Mesothelial cell of epicardium (in vitro differentiated cells): Measurements from ENCODE around the gene CTDSPL. TPM values are rescaled to one million over a fixed set of nuclear protein-coding genes. Genes with fewer than 3 reads are reported as not detected.
A peak's percentile ranks its signal among the peaks of the same experiment; 100 is the strongest.

Experiments used
- DNase-seq, 2 experiments: peaks; one replicate each; pipeline ENCODE4 v3.0.0; 2021; ENCODE audit warnings: low spot score in 2 of 2; ENCODE audit not compliant: unreplicated experiment in 2 of 2
- H3K27ac Mint-ChIP-seq: 2 replicates; pipeline ENCODE4 v1.8.0; 2021; ENCODE audit warnings: mixed read lengths
- H3K27me3 Mint-ChIP-seq: 2 replicates; pipeline ENCODE4 v1.8.0; 2021; ENCODE audit warnings: low read depth, mixed read lengths
- H3K36me3 Mint-ChIP-seq: 2 replicates; pipeline ENCODE4 v1.8.0; 2021; ENCODE audit warnings: mixed read lengths
- H3K4me1 Mint-ChIP-seq: 2 replicates; pipeline ENCODE4 v1.8.0; 2021; ENCODE audit warnings: mixed read lengths
- H3K4me3 Mint-ChIP-seq: 2 replicates; pipeline ENCODE4 v1.8.0; 2021; ENCODE audit warnings: mild to moderate bottlenecking, moderate library complexity, mixed read lengths
- H3K9me3 Mint-ChIP-seq: 2 replicates; pipeline ENCODE4 v1.8.0; 2021; ENCODE audit warnings: mixed read lengths
- CTCF ChIP-seq: fragments of 200-600 bp; sonication (generic); IDR thresholded peaks from one replicate; pipeline ENCODE4 v1.5.0; 2021; ENCODE audit warnings: antibody characterized with exemption; ENCODE audit not compliant: unreplicated experiment
- total RNA-seq: library from RNA; stranded (reverse); gene quantifications from 3 replicates; pipeline ENCODE4 v1.2.1, GENCODE V29; 2021

The CTDSPL gene
- total RNA-seq, 1 donor from 2014 or later, result 29.9 TPM

- H3K9me3 Mint-ChIP-seq, result no peaks in the 10 kb centered on the region
- H3K27ac Mint-ChIP-seq, result no peak overlapping the region
- no peak overlapping the region for H3K4me3 Mint-ChIP-seq
- no peaks in the 10 kb centered on the region for H3K36me3 Mint-ChIP-seq
- DNase-seq, result no peak
- no peaks in the 10 kb centered on the region for H3K27me3 Mint-ChIP-seq
- no peak for TF ChIP-seq CTCF
- peaks cover 29% of the 10 kb centered on the region for H3K4me1 Mint-ChIP-seq
These were observed 43.7 kb downstream of the CTDSPL start for GRCh38 chr3:37905346-37905745.

GRCh38 chr3:37905987-37906674 lies 44.5 kb downstream of the CTDSPL start:
- no peaks in the 10 kb centered on the region for H3K27me3 Mint-ChIP-seq
- H3K36me3 Mint-ChIP-seq, result peaks cover 1% of the 10 kb centered on the region
- TF ChIP-seq CTCF, result no peak
- DNase-seq, result no peak
- H3K9me3 Mint-ChIP-seq, result no peaks in the 10 kb centered on the region
- H3K4me1 Mint-ChIP-seq, result peaks cover 35% of the 10 kb centered on the region
- peak overlapping the region; percentile 63 for H3K27ac Mint-ChIP-seq
- H3K4me3 Mint-ChIP-seq, result no peak overlapping the region

GRCh38 chr3:37906734-37907282 lies 45.1 kb downstream of the CTDSPL start:
- H3K4me1 Mint-ChIP-seq, result peaks cover 39% of the 10 kb centered on the region
- no peaks in the 10 kb centered on the region for H3K9me3 Mint-ChIP-seq
- no peak for DNase-seq
- no peak overlapping the region for H3K4me3 Mint-ChIP-seq
- TF ChIP-seq CTCF, result no peak
- peak overlapping the region; percentile 63 for H3K27ac Mint-ChIP-seq
- peaks cover 5% of the 10 kb centered on the region for H3K36me3 Mint-ChIP-seq
- H3K27me3 Mint-ChIP-seq, result no peaks in the 10 kb centered on the region

GRCh38 chr3:37907371-37907770 lies 45.7 kb downstream of the CTDSPL start:
- Mint-ChIP-seq H3K4me3 (no peak overlapping the region), H3K4me1 (peaks cover 39% of the 10 kb centered on the region), H3K36me3 (peaks cover 10% of the 10 kb centered on the region), H3K9me3 (no peaks in the 10 kb centered on the region), H3K27ac (peak overlapping the region; percentile 64), H3K27me3 (no peaks in the 10 kb centered on the region)
- no peak for TF ChIP-seq CTCF
- no peak for DNase-seq

GRCh38 chr3:37907906-37908305 lies 46.2 kb downstream of the CTDSPL start:
- Mint-ChIP-seq H3K27me3 (no peaks in the 10 kb centered on the region), H3K4me3 (no peak overlapping the region), H3K4me1 (peaks cover 39% of the 10 kb centered on the region), H3K9me3 (no peaks in the 10 kb centered on the region), H3K36me3 (peaks cover 10% of the 10 kb centered on the region), H3K27ac (no peak overlapping the region)
- TF ChIP-seq CTCF, result no peak
- DNase-seq, result no peak
